H1 (cell line): ENCODE measurements around the gene GNG10. TPM values are rescaled to one million over a fixed set of nuclear protein-coding genes. Genes with fewer than 3 reads are reported as not detected.
A peak's percentile ranks its signal among the peaks of the same experiment; 100 is the strongest.

Source experiments
- CTCF ChIA-PET: fragments of 300-600 bp; sonication (Branson Sonifier 250); formaldehyde crosslinking; loops from one replicate; lab custom pipeline; 2021; ENCODE audit not compliant: partially characterized antibody; lab: Charles Lee
- POLR2A ChIA-PET: fragments of 300-600 bp; sonication (Branson Sonifier 250); formaldehyde crosslinking; loops from one replicate; lab custom pipeline; 2021; ENCODE audit warnings: inconsistent platforms; ENCODE audit not compliant: partially characterized antibody; lab: Charles Lee
- DNase-seq, 2 experiments: peaks; one replicate each; pipeline versions ENCODE4 v3.0.0 to v3.0.0-alpha.2; 2010 to 2022; ENCODE audit warnings: low spot score in 2 of 2, low read depth in 1 of 2, mixed read lengths in 1 of 2
- FAIRE-seq: peaks from 2 replicates; lab custom pipeline; 2011; peaks lifted over from hg19 to GRCh38; lab: Jason Lieb, UNC
- H2AFZ ChIP-seq: 2 replicates; pipeline ENCODE4 v1.8.1; 2012; ENCODE audit warnings: low read length, inconsistent platforms
- H2AK5ac ChIP-seq: 2 replicates; pipeline ENCODE4 v1.6.1; 2013; ENCODE audit warnings: low read depth, low read length
- H2BK120ac ChIP-seq: replicated peaks from 2 replicates; pipeline ENCODE3; 2013; ENCODE audit warnings: low read depth, low read length, inconsistent platforms
- H2BK12ac ChIP-seq: 2 replicates; pipeline ENCODE4 v1.6.1; 2013; ENCODE audit warnings: low read depth, low read length
- H2BK15ac ChIP-seq: 2 replicates; pipeline ENCODE4 v1.6.1; 2013; ENCODE audit warnings: low read length
- H2BK20ac ChIP-seq: 2 replicates; pipeline ENCODE4 v1.6.1; 2013; ENCODE audit warnings: low read length
- H2BK5ac ChIP-seq: 2 replicates; pipeline ENCODE4 v1.6.1; 2013; ENCODE audit warnings: low read depth, low read length
- H3K14ac ChIP-seq: 2 replicates; pipeline ENCODE4 v1.6.1; 2013; ENCODE audit warnings: inconsistent platforms; ENCODE audit not compliant: insufficient read length
- H3K18ac ChIP-seq: 2 replicates; pipeline ENCODE4 v1.6.1; 2013; ENCODE audit warnings: low read length; ENCODE audit errors: extremely low read depth
- H3K23ac ChIP-seq: 2 replicates; pipeline ENCODE4 v1.6.1; 2013; ENCODE audit warnings: inconsistent platforms; ENCODE audit not compliant: insufficient read length
- H3K23me2 ChIP-seq: 2 replicates; pipeline ENCODE4 v1.6.1; 2013; ENCODE audit warnings: low read depth, low read length
- H3K27ac ChIP-seq: 2 replicates; pipeline ENCODE4 v1.6.1; 2011; ENCODE audit warnings: low read depth, low read length, inconsistent platforms
- H3K27me3 ChIP-seq, 4 experiments: replicated peaks in 1 of 4; 1 replicate in 1 of 4; 2 replicates in 3 of 4; pipeline versions ENCODE4 v1.6.1 to v1.8.1; 2011 to 2013; ENCODE audit warnings: low read length in 3 of 4, mild to moderate bottlenecking in 3 of 4, inconsistent platforms in 2 of 4, mixed read lengths in 2 of 4, moderate library complexity in 1 of 4; ENCODE audit not compliant: control insufficient read depth in 3 of 4, insufficient read depth in 3 of 4; ENCODE audit errors: extremely low read depth in 1 of 4
- H3K36me3 ChIP-seq, 4 experiments: 2 replicates each; pipeline versions ENCODE4 v1.6.1 to v1.8.1; 2011 to 2013; ENCODE audit warnings: mild to moderate bottlenecking in 4 of 4, low read length in 3 of 4, moderate library complexity in 2 of 4, control low read depth in 1 of 4, inconsistent platforms in 1 of 4; ENCODE audit not compliant: insufficient read depth in 4 of 4, control insufficient read depth in 2 of 4
- H3K4ac ChIP-seq: replicated peaks from 2 replicates; pipeline ENCODE3; 2013; ENCODE audit warnings: low read length, low read depth, mixed read lengths, inconsistent platforms; ENCODE audit not compliant: insufficient read length
- H3K4me1 ChIP-seq, 4 experiments: replicated peaks in 1 of 4; 1 replicate in 1 of 4; 2 replicates in 3 of 4; pipeline versions ENCODE4 v1.6.1 to v1.8.1; 2011 to 2013; ENCODE audit warnings: low read length in 3 of 4, inconsistent platforms in 2 of 4, mixed read lengths in 1 of 4; ENCODE audit not compliant: insufficient read depth in 4 of 4, control insufficient read depth in 3 of 4
- H3K4me2 ChIP-seq, 2 experiments: 2 replicates each; pipeline versions ENCODE4 v1.6.1 to v1.8.1; 2011 to 2013; ENCODE audit warnings: low read depth in 2 of 2, low read length in 2 of 2, control low read depth in 1 of 2, inconsistent platforms in 1 of 2, mild to moderate bottlenecking in 1 of 2; ENCODE audit not compliant: insufficient read depth in 1 of 2
- H3K4me3 ChIP-seq, 4 experiments: fragments of 200-600, 300-600 bp in 1 of 4; sonication (generic), shearing (Covaris generic), sonication (Bioruptor Twin) in 1 of 4; 2 replicates each; pipeline versions ENCODE4 v1.5.1 to v1.8.1; 2011 to 2016; ENCODE audit warnings: low read length in 4 of 4, low read depth in 3 of 4, control low read depth in 2 of 4, inconsistent platforms in 2 of 4, mild to moderate bottlenecking in 2 of 4, mixed read lengths in 1 of 4, moderate library complexity in 1 of 4; ENCODE audit not compliant: insufficient read depth in 2 of 4; ENCODE audit errors: extremely low read depth in 1 of 4
- H3K56ac ChIP-seq: replicated peaks from 2 replicates; pipeline ENCODE3; 2013; ENCODE audit warnings: low read depth, mild to moderate bottlenecking, mixed read lengths, low read length, inconsistent platforms; ENCODE audit not compliant: insufficient read length
- H3K79me1 ChIP-seq: 2 replicates; pipeline ENCODE4 v1.6.1; 2013; ENCODE audit warnings: low read depth, low read length, control low read depth
- H3K79me2 ChIP-seq, 2 experiments: 2 replicates each; pipeline versions ENCODE4 v1.6.1 to v1.8.1; 2012 to 2013; ENCODE audit warnings: low read length in 2 of 2, mild to moderate bottlenecking in 2 of 2, inconsistent platforms in 1 of 2; ENCODE audit not compliant: insufficient read depth in 2 of 2, control insufficient read depth in 1 of 2
- H3K9ac ChIP-seq, 4 experiments: replicated peaks in 1 of 4; 1 replicate in 1 of 4; 2 replicates in 3 of 4; pipeline versions ENCODE4 v1.6.1 to v1.8.1; 2011 to 2013; ENCODE audit warnings: low read depth in 3 of 4, low read length in 3 of 4, control low read depth in 2 of 4, mild to moderate bottlenecking in 2 of 4, moderate library complexity in 2 of 4, inconsistent platforms in 1 of 4; ENCODE audit errors: extremely low read depth in 1 of 4
- H3K9me3 ChIP-seq, 2 experiments: 2 replicates each; pipeline versions ENCODE4 v1.6.1 to v1.8.1; 2012 to 2013; ENCODE audit warnings: mild to moderate bottlenecking in 2 of 2, moderate library complexity in 2 of 2, control low read depth in 1 of 2, inconsistent platforms in 1 of 2, low read depth in 1 of 2, low read length in 1 of 2, mixed read lengths in 1 of 2; ENCODE audit not compliant: insufficient read depth in 2 of 2
- H4K20me1 ChIP-seq, 2 experiments: replicated peaks in 1 of 2; 2 replicates each; pipeline versions ENCODE3 to v1.8.1; 2011 to 2013; ENCODE audit warnings: inconsistent platforms in 2 of 2, low read length in 2 of 2, mild to moderate bottlenecking in 1 of 2; ENCODE audit not compliant: insufficient read depth in 2 of 2, control insufficient read depth in 1 of 2
- H4K5ac ChIP-seq: 2 replicates; pipeline ENCODE4 v1.6.1; 2013; ENCODE audit warnings: low read length, low read depth, mixed read lengths, inconsistent platforms; ENCODE audit not compliant: insufficient read length
- H4K8ac ChIP-seq: 2 replicates; pipeline ENCODE4 v1.8.0; 2013; ENCODE audit warnings: mild to moderate bottlenecking, moderate library complexity, low read length, inconsistent platforms; ENCODE audit not compliant: insufficient read depth; ENCODE audit errors: extremely low read depth
- H4K91ac ChIP-seq: replicated peaks from 2 replicates; pipeline ENCODE3; 2013; ENCODE audit warnings: low read length, mixed read lengths, inconsistent platforms; ENCODE audit not compliant: insufficient read length
- CHD2 ChIP-seq: IDR thresholded peaks from 2 replicates; pipeline ENCODE4 v1.6.1; 2012; ENCODE audit warnings: low read length, improper control_type of control experiment
- HDAC6 ChIP-seq: IDR thresholded peaks from one replicate; pipeline ENCODE4 v1.7.1; 2012; ENCODE audit warnings: low read depth, mild to moderate bottlenecking, inconsistent platforms, low read length, moderate library complexity
- KDM4A ChIP-seq: IDR thresholded peaks from one replicate; pipeline ENCODE4 v1.7.1; 2012; ENCODE audit warnings: low read depth, mild to moderate bottlenecking, moderate library complexity, low read length, inconsistent platforms; ENCODE audit not compliant: severe bottlenecking
- POLR2AphosphoS5 ChIP-seq: IDR thresholded peaks from 2 replicates; pipeline ENCODE4 v1.6.1; 2011; ENCODE audit warnings: low read depth, low read length
- RBBP5 ChIP-seq: IDR thresholded peaks from 2 replicates; pipeline ENCODE4 v1.7.1; 2012; ENCODE audit warnings: low read depth, mild to moderate bottlenecking, inconsistent platforms, low read length, moderate library complexity, borderline replicate concordance
- SP4 ChIP-seq: IDR thresholded peaks from 2 replicates; pipeline ENCODE4 v1.6.1; 2012; ENCODE audit warnings: low read length, inconsistent platforms
- WGBS, 2 experiments: shearing (Covaris generic) in 1 of 2; methylation state at CpG; one replicate each; pipeline versions ENCODE4 v1.1.6 to v1.1.7; 2013 to 2015; ENCODE audit warnings: low lambda C conversion rate in 2 of 2, mixed read lengths in 2 of 2, inconsistent platforms in 1 of 2, low coverage in 1 of 2, missing lambda C conversion rate in 1 of 2; ENCODE audit not compliant: insufficient replicate concordance in 2 of 2, insufficient coverage in 1 of 2, insufficient read length in 1 of 2; ENCODE audit errors: extremely low coverage in 1 of 2, missing lambda C conversion rate in 1 of 2; 5-methylcytosine and 5-hydroxymethylcytosine counted together
- polyA plus RNA-seq, 7 experiments: library from polyadenylated mRNA; depleted of rRNA in 3 of 7; stranded (reverse) in 5 of 7; unstranded in 2 of 7; fragments of >200 nt in 5 of 7; fragments of 200-250 nt in 2 of 7; gene quantifications; 1 replicate in 5 of 7; 2 replicates in 1 of 7; 4 replicates in 1 of 7; pipeline versions ENCODE4 v1.2.1 to v1.2.3, GENCODE V29; 2011 to 2013; ENCODE audit warnings: missing spikeins in 2 of 7, mixed read lengths in 2 of 7
- total RNA-seq: library from RNA; stranded (reverse); fragmentation: NEBNext Ultra II Directional; extraction: Animal tissue kit (Norgen Biotek cat#: 25700); gene quantifications from 2 replicates; pipeline ENCODE4 v1.2.1, GENCODE V29; 2021
- TF ChIP-seq, protein P1 (sequence below): IDR thresholded peaks from 2 replicates; pipeline ENCODE4 v1.6.1; 2012; ENCODE audit warnings: inconsistent platforms
- TF ChIP-seq, protein P2 (sequence below): IDR thresholded peaks from 2 replicates; pipeline ENCODE4 v1.6.1; 2011; ENCODE audit warnings: low read depth, mild to moderate bottlenecking, low read length; ENCODE audit not compliant: insufficient read depth

Gene GNG10
- total and polyA plus RNA-seq, 2 of the 8 experiments (the other 6 are each of a cell fraction or from before 2014, with no cell fraction given), result 24.7 to 28.5 TPM

DNA sequence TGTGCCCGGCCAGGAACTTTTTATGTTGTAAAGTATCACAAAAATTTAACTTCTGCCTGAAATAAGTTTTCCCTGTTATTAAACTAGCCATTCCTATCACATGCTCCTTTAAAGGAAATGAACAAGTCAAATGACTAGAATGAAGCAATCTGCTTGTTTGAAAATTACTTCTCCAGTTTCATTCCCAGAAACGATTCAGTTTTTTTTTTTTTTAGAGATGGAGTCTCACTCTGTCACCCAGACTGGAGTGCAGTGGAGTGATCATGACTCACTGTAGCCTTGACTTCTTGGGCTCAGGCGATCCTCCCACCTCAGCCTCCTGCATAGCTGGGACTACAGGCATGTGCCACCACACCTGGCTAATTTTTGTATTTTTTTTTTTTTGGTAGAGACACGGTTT is 13.3 kb upstream of the GNG10 start:
- no peak overlapping the region for H2AK5ac ChIP-seq
- H2BK12ac ChIP-seq, result no peak overlapping the region
- no peak overlapping the region for H2BK20ac ChIP-seq
- H4K8ac ChIP-seq, result 0 out of 2 replicates have a peak overlapping the region, but pooled peaks have one; percentile 25
- H3K9ac ChIP-seq, result no peak overlapping the region
- no peak overlapping the region for H2BK15ac ChIP-seq
- H3K4me1 ChIP-seq, result no peaks in the 10 kb centered on the region
- H3K56ac ChIP-seq, result no peak overlapping the region
- no peak overlapping the region for H3K4ac ChIP-seq
- no peak overlapping the region for H2AFZ ChIP-seq
- DNase-seq, result no peak
- ChIA-PET POLR2A (no interaction called here), CTCF (interaction anchor here (2.1 kb wide), 1 partner anchor 27 kb away, joined by 6 read pairs; no protein-coding TSS in a partner anchor)
- H3K18ac ChIP-seq, result no peak overlapping the region
- H3K23me2 ChIP-seq, result no peaks in the 10 kb centered on the region
- H3K79me1 ChIP-seq, result no peaks in the 10 kb centered on the region
- no peak for FAIRE-seq
- H3K9me3 ChIP-seq, result no peaks in the 10 kb centered on the region
- no peaks in the 10 kb centered on the region for H3K27me3 ChIP-seq
- no peak overlapping the region for H3K23ac ChIP-seq
- H3K4me2 ChIP-seq, result no peak overlapping the region
- no peak overlapping the region for H3K4me3 ChIP-seq
- H2BK5ac ChIP-seq, result no peak overlapping the region
- no peak overlapping the region for H2BK120ac ChIP-seq
- no peak overlapping the region for H4K91ac ChIP-seq
- H3K79me2 ChIP-seq, result no peaks in the 10 kb centered on the region; a peak in 1 of 4 replicates
- 92% methylated on average over 4 of the region's 4 CpGs; no CpG with 5 or more reads in 1 of the 2 experiments for WGBS, 2 experiments
- H4K20me1 ChIP-seq, result peaks cover 0 to 3% of the 10 kb centered on the region in 2 experiments
- no peak overlapping the region for H4K5ac ChIP-seq
- peaks cover 0 to 25% (median 6%) of the 10 kb centered on the region in 4 experiments; a peak in 6 of 8 replicates for H3K36me3 ChIP-seq
- no peak overlapping the region for H3K14ac ChIP-seq
- H3K27ac ChIP-seq, result no peak overlapping the region
- TF ChIP-seq, protein P1, sequence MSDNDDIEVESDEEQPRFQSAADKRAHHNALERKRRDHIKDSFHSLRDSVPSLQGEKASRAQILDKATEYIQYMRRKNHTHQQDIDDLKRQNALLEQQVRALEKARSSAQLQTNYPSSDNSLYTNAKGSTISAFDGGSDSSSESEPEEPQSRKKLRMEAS, result no peak
- TF ChIP-seq, protein P2, sequence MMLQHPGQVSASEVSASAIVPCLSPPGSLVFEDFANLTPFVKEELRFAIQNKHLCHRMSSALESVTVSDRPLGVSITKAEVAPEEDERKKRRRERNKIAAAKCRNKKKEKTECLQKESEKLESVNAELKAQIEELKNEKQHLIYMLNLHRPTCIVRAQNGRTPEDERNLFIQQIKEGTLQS, result no peak
- TF ChIP-seq HDAC6, result no peak
- no peak for TF ChIP-seq CHD2
- TF ChIP-seq RBBP5, result no peak
- no peak for TF ChIP-seq POLR2AphosphoS5
- TF ChIP-seq SP4, result no peak
- TF ChIP-seq KDM4A, result no peak
